Dedifferentiated amniotic fluid mesenchymal stem cell (primary cell): Measurements from ENCODE around the gene KMT2A.

Experiments used
- DNase-seq: peaks from one replicate; pipeline ENCODE4 v3.0.0-alpha.2; 2016; ENCODE audit errors: extremely low spot score

KMT2A gene

GRCh38 chr11:118484405-118484804 lies 48.1 kb downstream of the KMT2A start:
- no peak for DNase-seq

GRCh38 chr11:118485273-118485672 lies 49.0 kb downstream of the KMT2A start:
- DNase-seq, result no peak

DNA sequence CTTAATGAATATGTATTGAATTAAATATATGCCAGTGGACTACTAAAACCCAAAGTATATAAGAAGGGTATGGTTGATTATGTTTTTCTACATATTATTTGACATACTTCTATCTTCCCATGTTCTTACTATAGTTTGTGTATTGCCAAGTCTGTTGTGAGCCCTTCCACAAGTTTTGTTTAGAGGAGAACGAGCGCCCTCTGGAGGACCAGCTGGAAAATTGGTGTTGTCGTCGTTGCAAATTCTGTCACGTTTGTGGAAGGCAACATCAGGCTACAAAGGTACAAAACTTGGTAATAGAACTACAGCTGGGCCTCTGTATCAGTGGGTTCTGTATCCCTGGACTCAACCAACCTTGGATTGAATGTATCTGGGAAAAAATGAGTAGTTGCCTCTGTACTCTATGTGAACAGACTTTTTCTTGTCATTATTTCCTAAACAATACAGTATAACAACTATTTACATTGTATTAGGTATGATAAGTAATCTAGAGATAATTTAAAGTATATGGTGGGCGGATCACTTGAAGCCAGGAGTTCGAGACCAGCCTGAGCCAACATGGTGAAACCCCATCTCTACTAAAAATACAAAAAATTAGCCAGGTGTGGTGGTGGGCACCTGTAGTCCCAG lies 52.3 kb downstream of the KMT2A start:
- peak; percentile 63 for DNase-seq

DNA sequence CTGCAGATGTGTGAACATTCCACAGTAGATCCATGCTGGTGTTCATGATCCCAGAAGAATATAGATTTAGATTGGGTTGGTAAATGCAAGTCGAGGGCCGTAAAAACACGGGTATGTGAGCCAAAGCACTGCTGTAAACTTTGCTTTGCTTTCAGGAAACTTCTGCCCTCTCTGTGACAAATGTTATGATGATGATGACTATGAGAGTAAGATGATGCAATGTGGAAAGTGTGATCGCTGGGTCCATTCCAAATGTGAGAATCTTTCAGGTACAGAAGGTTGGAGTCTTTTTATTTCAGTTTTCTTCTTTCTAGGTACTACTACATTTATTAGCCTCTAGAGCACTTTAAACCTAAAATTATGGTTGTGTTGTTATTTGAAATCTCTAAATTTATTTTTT lies 54.7 kb downstream of the KMT2A start:
- no peak for DNase-seq

DNA sequence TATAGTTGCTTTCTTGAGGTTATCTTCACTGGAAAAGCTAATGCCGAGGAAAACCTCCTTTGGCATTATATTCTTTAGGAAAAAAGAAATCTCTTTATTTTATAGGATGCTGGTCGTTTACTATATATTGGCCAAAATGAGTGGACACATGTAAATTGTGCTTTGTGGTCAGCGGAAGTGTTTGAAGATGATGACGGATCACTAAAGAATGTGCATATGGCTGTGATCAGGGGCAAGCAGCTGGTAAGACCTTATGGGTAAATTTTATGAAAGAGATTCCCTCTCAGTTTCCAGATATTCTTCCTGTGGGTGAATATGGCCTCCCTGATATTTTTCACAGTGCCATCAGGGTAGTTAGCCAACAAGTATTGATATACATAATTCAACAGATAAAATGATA lies 61.5 kb downstream of the KMT2A start:
- peak; percentile 27 for DNase-seq

DNA sequence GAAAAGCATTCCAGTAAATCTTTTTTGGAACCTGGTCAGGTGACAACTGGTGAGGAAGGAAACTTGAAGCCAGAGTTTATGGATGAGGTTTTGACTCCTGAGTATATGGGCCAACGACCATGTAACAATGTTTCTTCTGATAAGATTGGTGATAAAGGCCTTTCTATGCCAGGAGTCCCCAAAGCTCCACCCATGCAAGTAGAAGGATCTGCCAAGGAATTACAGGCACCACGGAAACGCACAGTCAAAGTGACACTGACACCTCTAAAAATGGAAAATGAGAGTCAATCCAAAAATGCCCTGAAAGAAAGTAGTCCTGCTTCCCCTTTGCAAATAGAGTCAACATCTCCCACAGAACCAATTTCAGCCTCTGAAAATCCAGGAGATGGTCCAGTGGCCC lies 66.9 kb downstream of the KMT2A start:
- DNase-seq, result no peak

DNA sequence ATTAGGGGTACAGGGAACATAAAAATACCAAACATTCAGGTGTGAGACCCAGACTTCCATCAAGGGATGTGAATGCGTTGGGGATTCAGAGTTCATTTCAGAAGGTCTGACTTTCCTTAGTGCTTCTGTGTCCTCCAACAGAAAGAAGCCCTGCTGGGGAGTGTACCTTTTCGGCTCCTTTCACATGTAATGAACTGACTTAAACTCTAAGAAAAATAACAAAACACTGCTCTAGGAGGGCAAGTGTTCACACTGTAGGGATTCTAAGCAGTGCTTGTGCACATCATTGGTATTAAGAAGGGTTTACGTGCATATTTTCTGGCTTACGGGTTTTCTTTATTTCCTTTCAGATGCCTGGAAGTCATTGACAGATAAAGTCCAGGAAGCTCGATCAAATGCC lies 75.3 kb downstream of the KMT2A start:
- no peak for DNase-seq

DNA sequence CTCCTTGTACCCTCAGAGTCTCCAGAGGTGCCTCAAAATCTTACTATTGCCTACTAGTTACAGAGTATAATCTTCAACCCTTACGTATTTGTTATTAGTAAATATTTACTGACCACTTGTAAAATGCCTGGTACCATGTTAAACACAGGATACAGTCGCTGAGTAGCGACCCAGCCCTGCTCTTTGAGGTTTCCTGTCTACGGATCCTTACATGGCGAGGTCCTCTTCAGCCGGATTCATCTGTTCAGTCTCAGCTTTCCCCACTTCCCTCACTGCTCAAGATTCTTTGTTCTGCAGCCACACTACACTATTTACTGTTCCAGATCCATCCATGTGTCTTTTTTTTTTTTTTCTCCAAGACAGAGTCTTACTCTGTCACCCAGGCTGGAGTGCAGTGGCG lies 77.8 kb downstream of the KMT2A start:
- DNase-seq, result no peak

DNA sequence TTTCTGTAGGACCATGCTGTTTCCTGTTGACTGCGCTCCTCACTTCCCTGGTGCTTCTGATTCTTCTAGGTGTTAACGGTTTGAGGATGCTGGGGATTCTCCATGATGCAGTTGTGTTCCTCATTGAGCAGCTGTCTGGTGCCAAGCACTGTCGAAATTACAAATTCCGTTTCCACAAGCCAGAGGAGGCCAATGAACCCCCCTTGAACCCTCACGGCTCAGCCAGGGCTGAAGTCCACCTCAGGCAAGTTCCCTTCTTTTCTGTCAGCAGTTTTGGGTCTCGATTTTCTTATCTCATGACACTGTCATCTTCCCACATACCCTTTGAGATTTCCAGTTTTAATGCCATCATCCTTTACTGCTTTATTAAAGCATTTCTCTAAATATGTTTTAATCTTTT lies 83.3 kb downstream of the KMT2A start:
- no peak for DNase-seq

DNA sequence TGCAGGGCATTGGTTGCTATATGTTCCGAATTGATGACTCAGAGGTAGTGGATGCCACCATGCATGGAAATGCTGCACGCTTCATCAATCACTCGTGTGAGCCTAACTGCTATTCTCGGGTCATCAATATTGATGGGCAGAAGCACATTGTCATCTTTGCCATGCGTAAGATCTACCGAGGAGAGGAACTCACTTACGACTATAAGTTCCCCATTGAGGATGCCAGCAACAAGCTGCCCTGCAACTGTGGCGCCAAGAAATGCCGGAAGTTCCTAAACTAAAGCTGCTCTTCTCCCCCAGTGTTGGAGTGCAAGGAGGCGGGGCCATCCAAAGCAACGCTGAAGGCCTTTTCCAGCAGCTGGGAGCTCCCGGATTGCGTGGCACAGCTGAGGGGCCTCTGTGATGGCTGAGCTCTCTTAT lies 85.6 kb downstream of the KMT2A start:
- DNase-seq, result no peak

DNA sequence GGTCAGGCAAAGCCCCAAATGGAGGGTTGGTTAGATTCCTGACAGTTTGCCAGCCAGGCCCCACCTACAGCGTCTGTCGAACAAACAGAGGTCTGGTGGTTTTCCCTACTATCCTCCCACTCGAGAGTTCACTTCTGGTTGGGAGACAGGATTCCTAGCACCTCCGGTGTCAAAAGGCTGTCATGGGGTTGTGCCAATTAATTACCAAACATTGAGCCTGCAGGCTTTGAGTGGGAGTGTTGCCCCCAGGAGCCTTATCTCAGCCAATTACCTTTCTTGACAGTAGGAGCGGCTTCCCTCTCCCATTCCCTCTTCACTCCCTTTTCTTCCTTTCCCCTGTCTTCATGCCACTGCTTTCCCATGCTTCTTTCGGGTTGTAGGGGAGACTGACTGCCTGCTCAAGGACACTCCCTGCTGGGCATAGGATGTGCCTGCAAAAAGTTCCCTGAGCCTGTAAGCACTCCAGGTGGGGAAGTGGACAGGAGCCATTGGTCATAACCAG lies 86.3 kb downstream of the KMT2A start:
- peak; percentile 16 for DNase-seq

DNA sequence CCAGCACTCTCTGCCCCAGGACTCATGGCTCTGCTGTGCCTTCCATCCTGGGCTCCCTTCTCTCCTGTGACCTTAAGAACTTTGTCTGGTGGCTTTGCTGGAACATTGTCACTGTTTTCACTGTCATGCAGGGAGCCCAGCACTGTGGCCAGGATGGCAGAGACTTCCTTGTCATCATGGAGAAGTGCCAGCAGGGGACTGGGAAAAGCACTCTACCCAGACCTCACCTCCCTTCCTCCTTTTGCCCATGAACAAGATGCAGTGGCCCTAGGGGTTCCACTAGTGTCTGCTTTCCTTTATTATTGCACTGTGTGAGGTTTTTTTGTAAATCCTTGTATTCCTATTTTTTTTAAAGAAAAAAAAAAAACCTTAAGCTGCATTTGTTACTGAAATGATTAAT lies 88.1 kb downstream of the KMT2A start:
- DNase-seq, result no peak

DNA sequence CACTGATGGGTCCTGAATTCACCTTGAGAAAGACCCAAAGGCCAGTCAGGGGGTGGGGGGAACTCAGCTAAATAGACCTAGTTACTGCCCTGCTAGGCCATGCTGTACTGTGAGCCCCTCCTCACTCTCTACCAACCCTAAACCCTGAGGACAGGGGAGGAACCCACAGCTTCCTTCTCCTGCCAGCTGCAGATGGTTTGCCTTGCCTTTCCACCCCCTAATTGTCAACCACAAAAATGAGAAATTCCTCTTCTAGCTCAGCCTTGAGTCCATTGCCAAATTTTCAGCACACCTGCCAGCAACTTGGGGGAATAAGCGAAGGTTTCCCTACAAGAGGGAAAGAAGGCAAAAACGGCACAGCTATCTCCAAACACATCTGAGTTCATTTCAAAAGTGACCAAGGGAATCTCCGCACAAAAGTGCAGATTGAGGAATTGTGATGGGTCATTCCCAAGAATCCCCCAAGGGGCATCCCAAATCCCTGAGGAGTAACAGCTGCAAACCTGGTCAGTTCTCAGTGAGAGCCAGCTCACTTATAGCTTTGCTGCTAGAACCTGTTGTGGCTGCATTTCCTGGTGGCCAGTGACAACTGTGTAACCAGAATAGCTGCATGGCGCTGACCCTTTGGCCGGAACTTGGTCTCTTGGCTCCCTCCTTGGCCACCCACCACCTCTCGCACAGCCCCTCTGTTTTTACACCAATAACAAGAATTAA lies 88.6 kb downstream of the KMT2A start:
- DNase-seq, result no peak

DNA sequence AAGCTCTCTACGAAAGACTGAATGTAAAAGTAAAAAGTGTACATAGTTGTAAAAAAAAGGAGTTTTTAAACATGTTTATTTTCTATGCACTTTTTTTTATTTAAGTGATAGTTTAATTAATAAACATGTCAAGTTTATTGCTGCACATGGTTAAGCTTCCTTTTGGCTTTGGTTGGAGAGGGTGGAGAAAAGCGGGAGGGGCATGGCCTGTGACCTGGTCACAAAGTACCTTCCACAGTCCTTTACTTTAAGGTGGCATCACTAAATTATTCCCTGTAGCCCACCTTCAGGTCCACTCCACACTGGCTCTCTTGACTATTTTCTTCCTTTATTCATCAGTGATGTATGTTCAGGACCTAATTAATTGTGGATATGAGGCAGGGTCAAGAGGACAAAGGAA lies 90.4 kb downstream of the KMT2A start:
- no peak for DNase-seq

DNA sequence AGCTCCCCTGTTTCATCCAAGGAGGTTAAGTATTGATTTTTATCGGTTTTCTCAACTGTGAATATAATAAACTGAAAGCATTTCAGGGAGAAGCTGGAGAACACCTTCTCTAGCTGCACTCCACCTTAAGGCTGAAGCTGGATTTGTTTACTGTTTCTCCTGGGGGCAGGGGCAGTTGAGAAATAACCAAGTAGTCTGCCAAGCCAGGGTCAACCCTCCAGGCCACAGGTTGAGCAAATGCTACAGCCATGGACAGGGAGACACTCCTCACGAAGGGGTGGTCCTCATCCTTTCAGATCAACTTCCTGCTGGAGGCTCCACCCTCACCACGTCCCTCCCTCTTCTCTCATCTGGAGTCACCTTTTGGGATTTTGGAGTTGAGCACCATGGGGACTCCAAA lies 90.8 kb downstream of the KMT2A start, which contains the start of gene TTC36:
Gene TTC36, plus strand, starts transcription at position 366 of the 400 bp plus-strand sequence. Its CDS starts 21 bp downstream, at position 387.
- DNase-seq, result no peak

DNA sequence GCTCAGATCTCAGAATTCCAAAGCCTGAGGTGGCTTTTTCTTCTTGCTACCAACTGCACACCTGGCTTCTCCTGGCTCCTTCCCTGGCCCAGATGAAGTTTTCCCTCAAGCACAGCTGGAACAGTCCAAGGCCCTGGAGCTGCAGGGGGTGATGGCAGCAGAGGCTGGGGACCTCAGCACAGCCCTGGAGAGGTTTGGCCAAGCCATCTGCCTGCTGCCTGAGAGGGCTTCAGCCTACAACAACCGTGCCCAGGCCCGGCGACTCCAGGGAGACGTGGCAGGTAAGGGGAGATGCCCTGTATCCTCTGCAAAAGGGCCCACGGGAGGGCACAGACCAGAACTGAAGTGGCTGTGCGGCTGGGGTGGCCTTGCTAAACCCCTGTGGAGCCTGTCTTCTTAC lies 92.2 kb downstream of the KMT2A start:
- no peak for DNase-seq

DNA sequence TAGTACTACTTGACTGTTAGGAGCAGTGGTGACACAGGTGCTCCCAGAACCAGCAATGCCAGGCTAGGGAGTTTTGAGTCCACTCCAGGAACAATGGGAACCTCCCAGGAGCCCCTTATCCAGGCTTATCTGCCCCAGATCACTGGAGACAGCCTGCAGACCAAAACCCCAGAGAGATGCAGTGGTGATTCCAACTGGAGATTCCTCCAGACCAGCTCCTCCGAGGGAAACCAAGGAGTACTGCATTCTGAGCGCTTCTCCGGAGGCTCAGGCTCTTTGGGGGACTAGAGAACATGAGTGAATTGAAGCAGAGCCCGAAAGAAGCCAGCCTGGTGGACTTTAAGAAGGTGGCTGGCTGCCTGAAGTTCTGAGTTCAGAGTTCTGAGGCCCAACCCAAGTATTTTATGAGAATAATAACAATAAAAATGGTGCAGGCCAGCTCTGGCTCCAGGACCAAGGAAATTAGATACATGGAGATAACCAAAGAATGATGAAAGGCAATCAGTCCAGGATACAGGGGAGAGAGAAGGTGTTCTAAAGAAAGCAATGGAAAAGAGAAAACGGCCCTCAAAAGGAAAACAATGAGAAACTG lies 93.4 kb downstream of the KMT2A start:
- no peak for DNase-seq

DNA sequence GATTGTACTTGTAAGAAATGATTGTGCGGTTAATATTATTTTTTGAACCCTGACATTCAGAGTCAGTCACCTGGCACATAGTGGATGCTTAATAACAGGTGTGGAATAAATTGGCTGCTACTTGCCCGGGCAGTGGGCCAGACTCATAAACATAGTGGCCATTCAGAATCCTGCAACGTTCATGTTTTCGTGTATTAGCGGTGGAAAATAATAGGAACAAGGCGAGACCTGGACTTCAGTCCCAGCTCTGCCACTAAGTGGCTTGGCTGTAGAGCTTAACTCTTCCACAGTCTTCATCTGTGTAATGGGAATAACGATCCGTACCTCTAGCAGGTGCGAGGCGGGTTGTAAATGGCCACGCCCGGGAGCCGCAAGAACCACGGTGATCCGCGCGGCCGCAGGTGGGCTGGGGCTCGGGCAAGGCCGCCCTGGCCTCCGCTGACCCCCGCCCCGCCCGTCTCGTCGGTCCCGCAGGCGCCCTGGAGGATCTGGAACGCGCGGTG lies 93.9 kb downstream of the KMT2A start:
- no peak for DNase-seq

- no peak for DNase-seq
Measured at GRCh38 chr11:118530683-118531596, 94.6 kb downstream of the KMT2A start, which contains the start of gene TMEM25. TMEM25 (plus strand) TSS chr11:118531192; CDS start chr11:118531802, 610 bp downstream.

GRCh38 chr11:118531597-118532084 lies 95.3 kb downstream of the KMT2A start:
- DNase-seq, result no peak

- no peak for DNase-seq
Measured at GRCh38 chr11:118532091-118532490, 95.8 kb downstream of the KMT2A start.
